Measurements from ENCODE around the gene CST4.
"Not testable (repeated sequence)": the region's sequence is repeated elsewhere in the genome, so short reads cannot be mapped to it uniquely, and the experiment has no call there.

CST4 gene

GRCh38 chr20:23688684-23689398 is at the start of gene CST4:
Gene CST4, minus strand, starts transcription at chr20:23689038. Its CDS starts 69 bp downstream, at chr20:23688969.
- intact Hi-C loops (cut with DNase I); DNase-seq: not testable (repeated sequence)

GRCh38 chr20:23735391-23735790 is 46.6 kb upstream of the CST4 start:
- intact Hi-C loops (cut with DNase I); DNase-seq: not testable (repeated sequence)

- intact Hi-C loops (cut with DNase I): not testable (repeated sequence)
Observed at GRCh38 chr20:23734949-23735348, 46.1 kb upstream of the CST4 start.

GRCh38 chr20:23734440-23734839 is 45.6 kb upstream of the CST4 start:
- intact Hi-C loops (cut with DNase I); DNase-seq: not testable (repeated sequence)

More at GRCh38 chr20:23734949-23735348, 46.1 kb upstream of the CST4 start:
- DNase-seq: not testable (repeated sequence)

- intact Hi-C loops (cut with DNase I): no loop called here
- DNase-seq: no peak
Observed at GRCh38 chr20:23727016-23727415, 38.2 kb upstream of the CST4 start.

- intact Hi-C loops (cut with DNase I): no loop called here
- no peak for DNase-seq
Observed at GRCh38 chr20:23725102-23725501, 36.3 kb upstream of the CST4 start.

- peak in 3 of 10 donors; percentile 12 to 24 (median 14) for DNase-seq
- intact Hi-C loops (cut with DNase I): not testable (repeated sequence)
Observed at GRCh38 chr20:23723659-23724307, 34.9 kb upstream of the CST4 start.

GRCh38 chr20:23722851-23723250 is 34.0 kb upstream of the CST4 start:
- DNase-seq; intact Hi-C loops (cut with DNase I): not testable (repeated sequence)

GRCh38 chr20:23721962-23722361 is 33.1 kb upstream of the CST4 start:
- intact Hi-C loops (cut with DNase I): no loop called here
- DNase-seq: no peak

GRCh38 chr20:23719351-23719750 is 30.5 kb upstream of the CST4 start:
- DNase-seq; intact Hi-C loops (cut with DNase I): not testable (repeated sequence)

GRCh38 chr20:23711778-23712177 is 22.9 kb upstream of the CST4 start:
- DNase-seq; intact Hi-C loops (cut with DNase I): not testable (repeated sequence)

GRCh38 chr20:23710771-23711170 is 21.9 kb upstream of the CST4 start:
- DNase-seq: no peak
- intact Hi-C loops (cut with DNase I): no loop called here

- no peak for DNase-seq
- intact Hi-C loops (cut with DNase I): no loop called here
Observed at GRCh38 chr20:23705895-23706294, 17.1 kb upstream of the CST4 start.

- no peak for DNase-seq
- intact Hi-C loops (cut with DNase I): no loop called here
Observed at GRCh38 chr20:23702021-23702420, 13.2 kb upstream of the CST4 start.

- DNase-seq: no peak
- intact Hi-C loops (cut with DNase I): no loop called here
Observed at GRCh38 chr20:23700931-23701330, 12.1 kb upstream of the CST4 start.

GRCh38 chr20:23697947-23698346 is 9.1 kb upstream of the CST4 start:
- no peak for DNase-seq
- intact Hi-C loops (cut with DNase I): no loop called here

GRCh38 chr20:23695068-23695395 is 6.2 kb upstream of the CST4 start:
- DNase-seq; intact Hi-C loops (cut with DNase I): not testable (repeated sequence)

- intact Hi-C loops (cut with DNase I); DNase-seq: not testable (repeated sequence)
Observed at GRCh38 chr20:23694178-23695067, 5.6 kb upstream of the CST4 start.

GRCh38 chr20:23692725-23693619 is 4.1 kb upstream of the CST4 start:
- intact Hi-C loops (cut with DNase I); DNase-seq: not testable (repeated sequence)

GRCh38 chr20:23691675-23692074 is 2.8 kb upstream of the CST4 start:
- DNase-seq: no peak
- intact Hi-C loops (cut with DNase I): no loop called here

Data from posterior cingulate gyrus (tissue), 11 donors.